ENCODE results near the gene SLX9.
A peak's percentile ranks its signal among the peaks of the same experiment; 100 is the strongest.

The SLX9 gene

GRCh38 chr21:44996501-44996921 lies 56.7 kb downstream of the SLX9 start:
- no peak overlapping the region for H3K4me2 ChIP-seq (ENCODE audit: low read length)
- peaks cover 45% of the 10 kb centered on the region for H3K4me1 ChIP-seq (ENCODE audit: control insufficient read depth, insufficient read depth, low read length)
- H3K36me3 ChIP-seq (ENCODE audit: insufficient read depth, low read length) = no peaks in the 10 kb centered on the region
- no peaks in the 10 kb centered on the region for H3K9me3 ChIP-seq (replicated peaks; ENCODE audit: low read length)
- H3K4me3 ChIP-seq (ENCODE audit: low read length) = no peak overlapping the region
- no peak overlapping the region for H3K9ac ChIP-seq (ENCODE audit: low read depth, low read length)
- no peaks in the 10 kb centered on the region for H3K27me3 ChIP-seq (ENCODE audit: control insufficient read depth, insufficient read depth, low read length)

GRCh38 chr21:44996983-44997936 lies 57.4 kb downstream of the SLX9 start:
- H3K36me3 ChIP-seq (ENCODE audit: insufficient read depth, low read length) = no peaks in the 10 kb centered on the region
- no peak overlapping the region for H3K4me3 ChIP-seq (ENCODE audit: low read length)
- H3K4me1 ChIP-seq (ENCODE audit: control insufficient read depth, insufficient read depth, low read length) = peaks cover 43% of the 10 kb centered on the region
- H3K9me3 ChIP-seq (replicated peaks; ENCODE audit: low read length) = no peaks in the 10 kb centered on the region
- no peaks in the 10 kb centered on the region for H3K27me3 ChIP-seq (ENCODE audit: control insufficient read depth, insufficient read depth, low read length)
- H3K4me2 ChIP-seq (ENCODE audit: low read length) = no peak overlapping the region
- no peak overlapping the region for H3K9ac ChIP-seq (ENCODE audit: low read depth, low read length)

GRCh38 chr21:44998086-44998620 lies 58.3 kb downstream of the SLX9 start:
- no peaks in the 10 kb centered on the region for H3K27me3 ChIP-seq (ENCODE audit: control insufficient read depth, insufficient read depth, low read length)
- no peak overlapping the region for H3K4me2 ChIP-seq (ENCODE audit: low read length)
- no peak overlapping the region for H3K9ac ChIP-seq (ENCODE audit: low read depth, low read length)
- peaks cover 51% of the 10 kb centered on the region for H3K4me1 ChIP-seq (ENCODE audit: control insufficient read depth, insufficient read depth, low read length)
- H3K4me3 ChIP-seq (ENCODE audit: low read length) = no peak overlapping the region
- H3K36me3 ChIP-seq (ENCODE audit: insufficient read depth, low read length) = no peaks in the 10 kb centered on the region
- no peaks in the 10 kb centered on the region for H3K9me3 ChIP-seq (replicated peaks; ENCODE audit: low read length)

GRCh38 chr21:44998621-44999427 lies 59.0 kb downstream of the SLX9 start:
- no peaks in the 10 kb centered on the region for H3K27me3 ChIP-seq (ENCODE audit: control insufficient read depth, insufficient read depth, low read length)
- H3K4me2 ChIP-seq (ENCODE audit: low read length) = no peak overlapping the region
- H3K9ac ChIP-seq (ENCODE audit: low read depth, low read length) = no peak overlapping the region
- H3K4me3 ChIP-seq (ENCODE audit: low read length) = no peak overlapping the region
- H3K36me3 ChIP-seq (ENCODE audit: insufficient read depth, low read length) = no peaks in the 10 kb centered on the region
- H3K4me1 ChIP-seq (ENCODE audit: control insufficient read depth, insufficient read depth, low read length) = peaks cover 56% of the 10 kb centered on the region
- H3K9me3 ChIP-seq (replicated peaks; ENCODE audit: low read length) = no peaks in the 10 kb centered on the region

GRCh38 chr21:44999428-44999971 lies 59.7 kb downstream of the SLX9 start:
- Histone ChIP-seq H3K4me3 (ENCODE audit: low read length) (no peak overlapping the region), H3K4me2 (ENCODE audit: low read length) (no peak overlapping the region), H3K9ac (ENCODE audit: low read depth, low read length) (no peak overlapping the region), H3K9me3 (replicated peaks; ENCODE audit: low read length) (no peaks in the 10 kb centered on the region), H3K27me3 (ENCODE audit: control insufficient read depth, insufficient read depth, low read length) (no peaks in the 10 kb centered on the region), H3K4me1 (ENCODE audit: control insufficient read depth, insufficient read depth, low read length) (peaks cover 56% of the 10 kb centered on the region), H3K36me3 (ENCODE audit: insufficient read depth, low read length) (no peaks in the 10 kb centered on the region)

- Histone ChIP-seq H3K9ac (ENCODE audit: low read depth, low read length) (no peak overlapping the region), H3K27me3 (ENCODE audit: control insufficient read depth, insufficient read depth, low read length) (no peaks in the 10 kb centered on the region), H3K4me3 (ENCODE audit: low read length) (no peak overlapping the region), H3K36me3 (ENCODE audit: insufficient read depth, low read length) (no peaks in the 10 kb centered on the region), H3K4me2 (ENCODE audit: low read length) (no peak overlapping the region), H3K9me3 (replicated peaks; ENCODE audit: low read length) (no peaks in the 10 kb centered on the region), H3K4me1 (ENCODE audit: control insufficient read depth, insufficient read depth, low read length) (peaks cover 57% of the 10 kb centered on the region)
These were observed 60.3 kb downstream of the SLX9 start for GRCh38 chr21:44999972-45000636.

- Histone ChIP-seq H3K4me2 (ENCODE audit: low read length) (peak overlapping the region; percentile 54), H3K9me3 (replicated peaks; ENCODE audit: low read length) (no peaks in the 10 kb centered on the region), H3K9ac (ENCODE audit: low read depth, low read length) (peak overlapping the region; percentile 49), H3K36me3 (ENCODE audit: insufficient read depth, low read length) (no peaks in the 10 kb centered on the region), H3K4me3 (ENCODE audit: low read length) (peak overlapping the region; percentile 51), H3K4me1 (ENCODE audit: control insufficient read depth, insufficient read depth, low read length) (peaks cover 53% of the 10 kb centered on the region), H3K27me3 (ENCODE audit: control insufficient read depth, insufficient read depth, low read length) (no peaks in the 10 kb centered on the region)
These were observed 60.9 kb downstream of the SLX9 start for GRCh38 chr21:45000637-45001133.

- Histone ChIP-seq H3K4me3 (ENCODE audit: low read length) (peak overlapping the region; percentile 51), H3K9ac (ENCODE audit: low read depth, low read length) (peak overlapping the region; percentile 49), H3K36me3 (ENCODE audit: insufficient read depth, low read length) (no peaks in the 10 kb centered on the region), H3K4me2 (ENCODE audit: low read length) (peak overlapping the region; percentile 54), H3K4me1 (ENCODE audit: control insufficient read depth, insufficient read depth, low read length) (peaks cover 53% of the 10 kb centered on the region), H3K9me3 (replicated peaks; ENCODE audit: low read length) (no peaks in the 10 kb centered on the region), H3K27me3 (ENCODE audit: control insufficient read depth, insufficient read depth, low read length) (no peaks in the 10 kb centered on the region)
These were observed 61.6 kb downstream of the SLX9 start for GRCh38 chr21:45001134-45002095.

- Histone ChIP-seq H3K4me3 (ENCODE audit: low read length) (peak overlapping the region; percentile 46), H3K4me2 (ENCODE audit: low read length) (peak overlapping the region; percentile 50), H3K4me1 (ENCODE audit: control insufficient read depth, insufficient read depth, low read length) (peaks cover 47% of the 10 kb centered on the region), H3K9me3 (replicated peaks; ENCODE audit: low read length) (no peaks in the 10 kb centered on the region), H3K9ac (ENCODE audit: low read depth, low read length) (peak overlapping the region; percentile 69), H3K27me3 (ENCODE audit: control insufficient read depth, insufficient read depth, low read length) (no peaks in the 10 kb centered on the region), H3K36me3 (ENCODE audit: insufficient read depth, low read length) (no peaks in the 10 kb centered on the region)
These were observed 62.8 kb downstream of the SLX9 start for GRCh38 chr21:45002381-45003204.
